ELF-1 (cell line): Measurements from ENCODE around the gene DCAF6.
"Not testable (repeated sequence)": the region's sequence is repeated elsewhere in the genome, so short reads cannot be mapped to it uniquely, and the experiment has no call there.

Source experiments
- DNase-seq: peaks from one replicate; pipeline ENCODE4 v3.0.0-alpha.2; 2016; ENCODE audit warnings: low read depth, low spot score

Gene DCAF6, protein sequence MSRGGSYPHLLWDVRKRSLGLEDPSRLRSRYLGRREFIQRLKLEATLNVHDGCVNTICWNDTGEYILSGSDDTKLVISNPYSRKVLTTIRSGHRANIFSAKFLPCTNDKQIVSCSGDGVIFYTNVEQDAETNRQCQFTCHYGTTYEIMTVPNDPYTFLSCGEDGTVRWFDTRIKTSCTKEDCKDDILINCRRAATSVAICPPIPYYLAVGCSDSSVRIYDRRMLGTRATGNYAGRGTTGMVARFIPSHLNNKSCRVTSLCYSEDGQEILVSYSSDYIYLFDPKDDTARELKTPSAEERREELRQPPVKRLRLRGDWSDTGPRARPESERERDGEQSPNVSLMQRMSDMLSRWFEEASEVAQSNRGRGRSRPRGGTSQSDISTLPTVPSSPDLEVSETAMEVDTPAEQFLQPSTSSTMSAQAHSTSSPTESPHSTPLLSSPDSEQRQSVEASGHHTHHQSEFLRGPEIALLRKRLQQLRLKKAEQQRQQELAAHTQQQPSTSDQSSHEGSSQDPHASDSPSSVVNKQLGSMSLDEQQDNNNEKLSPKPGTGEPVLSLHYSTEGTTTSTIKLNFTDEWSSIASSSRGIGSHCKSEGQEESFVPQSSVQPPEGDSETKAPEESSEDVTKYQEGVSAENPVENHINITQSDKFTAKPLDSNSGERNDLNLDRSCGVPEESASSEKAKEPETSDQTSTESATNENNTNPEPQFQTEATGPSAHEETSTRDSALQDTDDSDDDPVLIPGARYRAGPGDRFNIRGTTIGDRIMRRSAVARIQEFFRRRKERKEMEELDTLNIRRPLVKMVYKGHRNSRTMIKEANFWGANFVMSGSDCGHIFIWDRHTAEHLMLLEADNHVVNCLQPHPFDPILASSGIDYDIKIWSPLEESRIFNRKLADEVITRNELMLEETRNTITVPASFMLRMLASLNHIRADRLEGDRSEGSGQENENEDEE

GRCh38 chr1:167936068-167936929 is at the start of gene DCAF6:
TSS of gene DCAF6 (plus strand) at chr1:167936683. CDS start at chr1:167936912, 229 bp downstream.
- peak; percentile 99 for DNase-seq

DNA sequence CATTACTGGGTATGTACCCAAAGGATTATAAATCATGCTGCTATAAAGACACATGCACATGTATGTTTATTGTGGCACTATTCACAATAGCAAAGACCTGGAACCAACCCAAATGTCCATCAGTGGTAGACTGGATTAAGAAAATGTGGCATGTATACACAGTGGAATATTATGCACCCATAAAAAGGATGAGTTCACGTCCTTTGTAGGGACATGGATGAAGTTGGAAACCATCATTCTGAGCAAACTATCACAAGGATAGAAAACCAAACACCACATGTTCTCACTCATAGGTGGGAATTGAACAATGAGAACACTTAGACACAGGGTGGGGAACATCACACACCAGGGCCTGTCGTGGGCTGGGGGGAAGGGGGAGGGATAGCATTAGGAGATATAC is 49.3 kb upstream of the DCAF6 start:
- DNase-seq, result not testable (repeated sequence)

DNA sequence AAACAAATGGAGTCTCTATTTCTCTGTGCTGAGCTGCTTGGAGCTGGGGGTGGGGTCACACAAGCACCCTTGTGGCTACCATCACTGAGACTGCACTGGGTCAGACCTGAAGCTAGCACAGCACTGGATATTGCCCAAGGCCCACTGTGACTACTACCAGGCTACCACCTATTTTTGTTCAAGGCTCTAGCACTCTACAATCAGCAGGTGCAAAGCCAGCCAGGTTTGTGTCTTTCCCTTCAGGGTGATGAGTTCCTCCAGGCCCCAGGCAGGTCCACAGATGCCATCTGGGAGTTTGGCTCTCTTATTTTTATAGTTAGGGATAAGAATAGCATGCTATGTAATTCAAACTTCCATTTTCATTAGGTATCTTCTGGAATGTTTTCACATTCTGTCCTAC is 46.1 kb upstream of the DCAF6 start:
- DNase-seq, result no peak

- DNase-seq, result no peak
These were observed 42.7 kb upstream of the DCAF6 start for GRCh38 chr1:167893798-167894197.

DNA sequence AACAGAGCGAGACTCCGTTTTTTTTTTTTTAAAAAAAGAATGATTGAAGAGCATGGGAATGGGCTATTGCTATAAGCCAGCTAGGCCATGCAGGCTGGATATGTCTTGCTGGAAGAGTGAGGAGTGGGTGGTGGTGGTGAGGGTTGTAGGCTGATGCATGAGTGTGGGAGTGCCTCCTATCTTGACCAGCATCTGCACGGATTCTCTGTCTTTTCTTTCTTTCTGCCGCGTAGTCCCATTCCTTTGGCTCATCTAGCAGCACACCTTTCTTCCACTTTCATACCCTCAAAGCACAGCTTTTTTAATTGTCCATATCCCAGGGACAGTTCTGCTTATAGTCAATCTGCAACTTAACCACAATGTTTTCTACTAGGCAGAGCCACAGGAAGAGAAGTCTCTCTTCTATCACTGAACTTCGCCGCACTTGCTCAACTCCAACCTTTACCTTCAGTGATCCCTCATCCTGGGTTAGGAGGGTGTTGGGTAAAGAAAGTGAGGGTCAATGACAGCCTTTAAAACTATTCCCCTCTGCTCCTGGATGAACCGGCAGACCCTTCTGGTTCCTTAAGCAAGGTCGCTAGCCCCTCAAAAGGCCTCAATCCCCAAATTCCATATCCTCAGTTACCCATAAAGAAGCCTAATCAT is 37.8 kb upstream of the DCAF6 start:
- no peak for DNase-seq

- no peak for DNase-seq
These were observed 37.2 kb upstream of the DCAF6 start for GRCh38 chr1:167899253-167899681.

DNA sequence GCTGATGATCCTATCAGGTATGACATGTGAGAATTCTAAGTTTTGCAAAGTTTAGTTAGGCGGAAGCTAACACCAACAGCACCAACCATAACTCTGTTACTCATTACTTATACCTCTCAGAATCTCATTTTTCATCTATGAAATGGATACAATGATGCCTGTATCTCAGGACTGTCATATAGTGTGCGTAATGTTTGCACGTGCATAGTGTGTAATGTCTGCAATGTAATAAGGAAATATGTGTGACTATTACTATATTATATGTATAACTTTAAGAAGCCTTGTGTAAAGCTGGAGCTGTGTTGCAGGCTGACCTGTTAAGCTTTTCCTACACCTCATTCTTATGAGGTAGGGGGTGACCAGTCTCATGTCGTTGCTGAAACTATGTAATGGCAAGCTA is 35.6 kb upstream of the DCAF6 start:
- no peak for DNase-seq

- DNase-seq, result peak; percentile 27
These were observed 31.8 kb upstream of the DCAF6 start for GRCh38 chr1:167904652-167905130.

- DNase-seq, result peak; percentile 28
These were observed 31.3 kb upstream of the DCAF6 start for GRCh38 chr1:167905182-167905581.

DNA sequence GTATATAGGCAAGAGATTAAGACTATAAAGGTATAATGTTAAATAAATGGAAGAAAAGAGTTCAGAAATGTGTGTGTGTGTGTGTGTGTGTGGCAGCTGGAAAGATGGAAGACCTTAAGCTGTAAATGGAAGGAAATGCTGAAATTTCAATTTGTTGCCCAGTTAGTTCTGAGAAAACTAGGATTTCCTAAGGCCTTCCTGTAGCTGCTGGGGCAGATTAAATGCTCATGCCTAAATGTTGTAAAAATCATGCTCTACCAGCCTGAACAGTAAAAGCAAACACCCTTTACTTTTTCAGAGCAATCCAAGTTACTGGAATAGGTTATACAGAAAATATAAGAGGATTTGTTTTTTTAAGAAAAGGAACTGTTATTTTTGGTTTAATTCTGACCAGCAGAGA is 30.8 kb upstream of the DCAF6 start:
- no peak for DNase-seq

- DNase-seq, result no peak
These were observed 26.7 kb upstream of the DCAF6 start for GRCh38 chr1:167909691-167910180.

- DNase-seq, result no peak
These were observed 26.0 kb upstream of the DCAF6 start for GRCh38 chr1:167910530-167910929.

GRCh38 chr1:167911413-167911812 is 25.1 kb upstream of the DCAF6 start:
- no peak for DNase-seq

- DNase-seq, result peak; percentile 27
These were observed 24.2 kb upstream of the DCAF6 start for GRCh38 chr1:167912294-167912693.

GRCh38 chr1:167913895-167914496 is 22.5 kb upstream of the DCAF6 start, which contains the start of gene ADCY10:
TSS of gene ADCY10 (minus strand) at chr1:167914134. CDS start at chr1:167905140, 8,994 bp downstream.
- no peak for DNase-seq

GRCh38 chr1:167915569-167915968 is 20.9 kb upstream of the DCAF6 start:
- no peak for DNase-seq

- no peak for DNase-seq
These were observed 19.5 kb upstream of the DCAF6 start for GRCh38 chr1:167916766-167917511.

- DNase-seq, result no peak
These were observed 14.5 kb upstream of the DCAF6 start for GRCh38 chr1:167922023-167922422.

- no peak for DNase-seq
These were observed 13.8 kb upstream of the DCAF6 start for GRCh38 chr1:167922611-167923074.
